ENCODE results near the gene EXT2. TPM values are rescaled to one million over a fixed set of nuclear protein-coding genes. Genes with fewer than 3 reads are reported as not detected.

The EXT2 gene
- total and polyA plus RNA-seq, 10 of the 15 experiments (the other 5 are each of a cell fraction or from before 2014, with no cell fraction given): 3.8 to 31.4 (median 17.9) TPM

DNA sequence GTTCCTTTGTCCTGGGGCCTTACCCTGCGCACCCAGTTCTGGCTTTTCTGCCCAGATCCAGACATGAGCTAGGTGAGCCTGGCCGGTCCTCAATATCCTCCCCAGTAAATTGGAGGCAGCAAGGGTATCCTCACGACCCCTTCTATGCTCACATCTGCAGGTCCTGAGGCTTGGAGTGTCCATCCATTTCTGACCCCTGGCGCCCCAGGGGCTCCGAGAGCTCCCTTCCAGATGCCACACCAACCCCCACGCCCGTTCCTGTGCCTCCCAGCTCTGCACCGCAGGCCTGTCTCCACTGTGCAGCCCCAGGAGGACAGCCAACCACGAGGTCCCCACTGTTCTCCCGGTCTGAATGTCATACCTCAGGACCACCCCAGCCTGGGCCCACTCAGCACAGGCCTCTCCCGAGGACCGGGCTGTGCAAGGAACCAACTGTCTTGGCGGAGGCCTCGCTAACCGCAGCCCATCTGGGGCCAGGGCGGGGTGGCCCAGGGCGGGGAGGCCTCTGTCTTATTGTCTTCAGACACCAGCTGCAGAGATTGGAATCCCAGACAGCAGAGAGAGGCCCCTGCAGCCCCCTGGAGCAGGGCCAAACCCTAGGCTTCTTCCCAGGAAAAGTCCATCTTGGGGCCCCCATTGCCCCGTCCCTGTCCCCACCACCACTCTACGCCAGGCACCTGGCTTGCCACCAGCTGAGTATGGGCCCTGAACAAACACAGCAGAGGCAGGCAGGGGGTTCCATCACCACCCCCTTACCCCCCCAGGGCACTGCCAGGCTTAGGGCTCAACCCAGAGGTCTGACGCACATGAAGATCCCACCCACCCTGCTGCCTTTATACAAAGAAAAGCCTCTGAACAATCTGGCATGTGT, 175.2 kb downstream of the EXT2 start:
- no peak overlapping the region for H3K4me3 ChIP-seq
- BruUV-seq (replicated peaks): no TSS peak
- DNase-seq (ENCODE audit: low read depth, low spot score) (no peak), FAIRE-seq (no peak), ATAC-seq (no peak)
- no peak overlapping the region for H3K27ac ChIP-seq (ENCODE audit: control insufficient read depth, insufficient read depth)
- in situ Hi-C loops (cut with MboI) (no loop called here), intact Hi-C loops (cut with micrococcal nuclease; ENCODE audit: unreplicated experiment) (no loop called here)
- H3K4me1 ChIP-seq (ENCODE audit: control insufficient read depth, insufficient read depth, low read length): no peaks in the 10 kb centered on the region
- TF ChIP-seq NBN (IDR thresholded peaks at IDR 0.05) (no peak), CHD1 (IDR thresholded peaks at IDR 0.05; ENCODE audit: low read depth, low read length) (no peak), ESRRA (IDR thresholded peaks at IDR 0.05; ENCODE audit: low read length) (no peak), CBX5 (IDR thresholded peaks at IDR 0.05; ENCODE audit: low read depth) (no peak), PBX3 (IDR thresholded peaks at IDR 0.05; ENCODE audit: insufficient replicate concordance, low read depth, low read length) (no peak), KLF5 (IDR thresholded peaks at IDR 0.05; ENCODE audit: partially characterized antibody) (no peak), TCF3 (IDR thresholded peaks at IDR 0.05; ENCODE audit: borderline replicate concordance, insufficient read depth, low read depth, low read length) (no peak), SIN3A (IDR thresholded peaks at IDR 0.05; ENCODE audit: low read depth, low read length) (no peak)
- TF ChIP-seq, protein P1, sequence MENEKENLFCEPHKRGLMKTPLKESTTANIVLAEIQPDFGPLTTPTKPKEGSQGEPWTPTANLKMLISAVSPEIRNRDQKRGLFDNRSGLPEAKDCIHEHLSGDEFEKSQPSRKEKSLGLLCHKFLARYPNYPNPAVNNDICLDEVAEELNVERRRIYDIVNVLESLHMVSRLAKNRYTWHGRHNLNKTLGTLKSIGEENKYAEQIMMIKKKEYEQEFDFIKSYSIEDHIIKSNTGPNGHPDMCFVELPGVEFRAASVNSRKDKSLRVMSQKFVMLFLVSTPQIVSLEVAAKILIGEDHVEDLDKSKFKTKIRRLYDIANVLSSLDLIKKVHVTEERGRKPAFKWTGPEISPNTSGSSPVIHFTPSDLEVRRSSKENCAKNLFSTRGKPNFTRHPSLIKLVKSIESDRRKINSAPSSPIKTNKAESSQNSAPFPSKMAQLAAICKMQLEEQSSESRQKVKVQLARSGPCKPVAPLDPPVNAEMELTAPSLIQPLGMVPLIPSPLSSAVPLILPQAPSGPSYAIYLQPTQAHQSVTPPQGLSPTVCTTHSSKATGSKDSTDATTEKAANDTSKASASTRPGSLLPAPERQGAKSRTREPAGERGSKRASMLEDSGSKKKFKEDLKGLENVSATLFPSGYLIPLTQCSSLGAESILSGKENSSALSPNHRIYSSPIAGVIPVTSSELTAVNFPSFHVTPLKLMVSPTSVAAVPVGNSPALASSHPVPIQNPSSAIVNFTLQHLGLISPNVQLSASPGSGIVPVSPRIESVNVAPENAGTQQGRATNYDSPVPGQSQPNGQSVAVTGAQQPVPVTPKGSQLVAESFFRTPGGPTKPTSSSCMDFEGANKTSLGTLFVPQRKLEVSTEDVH (IDR thresholded peaks at IDR 0.05; ENCODE audit: low read depth, partially characterized antibody): no peak
- 41% methylated on average over 19 of the region's 20 CpGs for whole genome bisulfite sequencing (ENCODE audit: insufficient coverage, insufficient replicate concordance, low lambda C conversion rate, missing lambda C conversion rate)
- ChIA-PET RAD21 (ENCODE audit: unreplicated experiment) (interaction anchor here (1.0 kb wide), 1 partner anchor 15 kb away, joined by 3 read pairs; no protein-coding TSS in a partner anchor), CTCF (no interaction called here), SMC1A (ENCODE audit: uncharacterized antibody, unreplicated experiment) (interaction anchor here (1.1 kb wide), 1 partner anchor 134 kb away, joined by 3 read pairs; no protein-coding TSS in a partner anchor), POLR2A (no interaction called here)
- H2AFZ ChIP-seq (ENCODE audit: control insufficient read depth, low read depth, low read length): no peak overlapping the region
- no peaks in the 10 kb centered on the region; a peak in 3 of 4 replicates for H3K27me3 ChIP-seq (replicated peaks in 1 of 2; ENCODE audit: control insufficient read depth in 2 of 2, insufficient read depth in 2 of 2, low read length in 1 of 2)
- H3K9ac ChIP-seq (ENCODE audit: control insufficient read depth, insufficient read depth, low read length): no peak overlapping the region
- H3K79me2 ChIP-seq (ENCODE audit: control insufficient read depth, insufficient read depth, low read length): no peaks in the 10 kb centered on the region
- no peaks in the 10 kb centered on the region; the same call in 2 of the 3 replicates for H3K9me3 ChIP-seq (replicated peaks; ENCODE audit: control insufficient read depth, insufficient read depth, low read length)
- no peaks in the 10 kb centered on the region for H4K20me1 ChIP-seq (ENCODE audit: control insufficient read depth, insufficient read depth)
- no peaks in the 10 kb centered on the region for H3K36me3 ChIP-seq (ENCODE audit: control insufficient read depth in 2 of 2, insufficient read depth in 2 of 2, low read length in 1 of 2)
- no peak overlapping the region for H3K4me2 ChIP-seq (ENCODE audit: control insufficient read depth, insufficient read depth)

Data from GM12878 (cell line).